ENCODE measurements around the gene PTPRN2.
"Not testable (repeated sequence)": the region's sequence is repeated elsewhere in the genome, so short reads cannot be mapped to it uniquely, and the experiment has no call there.

The PTPRN2 gene

DNA sequence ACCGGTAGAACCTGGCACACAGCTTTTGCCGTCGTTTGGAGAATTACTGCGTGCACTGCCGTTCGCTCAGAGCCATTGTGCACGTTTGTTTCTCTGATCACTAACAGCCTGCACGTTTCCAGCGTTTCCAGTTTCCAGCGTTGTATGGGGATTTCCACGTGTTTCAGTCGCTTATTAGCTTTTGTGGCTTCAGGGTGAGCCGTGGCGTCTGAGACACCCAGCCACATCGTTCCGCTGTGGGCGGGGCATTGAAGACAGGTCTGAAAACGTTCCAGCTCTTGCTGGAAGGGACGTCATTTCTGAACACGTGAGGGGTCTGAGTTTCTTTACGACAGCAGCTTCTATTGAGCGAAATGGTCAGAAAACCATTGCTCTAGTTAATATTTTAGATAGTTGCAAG is 1086.0 kb downstream of the PTPRN2 start:
- TF ChIP-seq CTCF (IDR thresholded peaks at IDR 0.05; ENCODE audit: low read depth, low read length) = no peak
- no peak overlapping the region for H3K4me3 ChIP-seq (ENCODE audit: low read depth, low read length)

GRCh38 chr7:157500989-157501540 is 1086.6 kb downstream of the PTPRN2 start:
- not testable (repeated sequence) for H3K4me3 ChIP-seq (ENCODE audit: low read depth, low read length)

GRCh38 chr7:157500171-157500960 is 1087.3 kb downstream of the PTPRN2 start:
- no peak for TF ChIP-seq CTCF (IDR thresholded peaks at IDR 0.05; ENCODE audit: low read depth, low read length)
- no peak overlapping the region for H3K4me3 ChIP-seq (ENCODE audit: low read depth, low read length)

DNA sequence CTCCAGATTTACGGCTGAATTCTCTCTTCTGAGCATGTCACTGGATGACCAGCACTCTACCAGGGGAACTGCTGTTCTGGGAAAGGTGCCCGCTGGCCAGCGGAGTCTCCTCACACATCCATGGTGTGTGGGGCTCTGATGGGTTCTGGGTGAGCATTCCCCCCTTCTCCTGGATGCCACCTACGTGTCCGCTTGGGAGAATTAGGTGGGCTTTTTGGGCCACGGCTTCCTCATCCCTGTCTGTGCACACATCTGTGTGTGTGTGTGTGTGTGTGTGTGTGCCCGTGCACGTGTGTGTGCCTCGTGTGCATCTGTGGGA is 1087.8 kb downstream of the PTPRN2 start:
- no peak for TF ChIP-seq CTCF (IDR thresholded peaks at IDR 0.05; ENCODE audit: low read depth, low read length)
- no peak overlapping the region for H3K4me3 ChIP-seq (ENCODE audit: low read depth, low read length)

GRCh38 chr7:157499121-157499834 is 1088.3 kb downstream of the PTPRN2 start:
- TF ChIP-seq CTCF (IDR thresholded peaks at IDR 0.05; ENCODE audit: low read depth, low read length) = no peak
- no peak overlapping the region for H3K4me3 ChIP-seq (ENCODE audit: low read depth, low read length)

DNA sequence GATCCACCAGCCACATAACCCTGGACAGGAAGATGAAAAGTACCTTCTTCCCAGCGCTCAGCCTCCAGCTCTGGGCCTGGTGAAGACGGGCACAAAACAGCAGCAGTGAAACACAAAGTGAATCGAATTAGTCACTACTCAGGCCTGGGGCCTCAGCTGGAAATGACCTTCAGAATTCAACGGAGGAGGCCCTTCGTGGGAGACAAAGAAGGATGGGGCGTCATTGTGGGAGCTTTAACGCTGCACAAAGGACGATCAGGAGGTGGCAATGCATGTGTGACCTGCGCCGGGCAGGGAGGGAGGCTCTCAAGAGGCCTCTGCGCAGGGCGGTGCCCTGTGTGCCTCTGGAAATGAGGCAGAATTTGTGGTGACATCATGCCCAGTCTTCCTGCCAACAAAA is 1089.0 kb downstream of the PTPRN2 start:
- no peak overlapping the region for H3K4me3 ChIP-seq (ENCODE audit: low read depth, low read length)
- TF ChIP-seq CTCF (IDR thresholded peaks at IDR 0.05; ENCODE audit: low read depth, low read length) = no peak

DNA sequence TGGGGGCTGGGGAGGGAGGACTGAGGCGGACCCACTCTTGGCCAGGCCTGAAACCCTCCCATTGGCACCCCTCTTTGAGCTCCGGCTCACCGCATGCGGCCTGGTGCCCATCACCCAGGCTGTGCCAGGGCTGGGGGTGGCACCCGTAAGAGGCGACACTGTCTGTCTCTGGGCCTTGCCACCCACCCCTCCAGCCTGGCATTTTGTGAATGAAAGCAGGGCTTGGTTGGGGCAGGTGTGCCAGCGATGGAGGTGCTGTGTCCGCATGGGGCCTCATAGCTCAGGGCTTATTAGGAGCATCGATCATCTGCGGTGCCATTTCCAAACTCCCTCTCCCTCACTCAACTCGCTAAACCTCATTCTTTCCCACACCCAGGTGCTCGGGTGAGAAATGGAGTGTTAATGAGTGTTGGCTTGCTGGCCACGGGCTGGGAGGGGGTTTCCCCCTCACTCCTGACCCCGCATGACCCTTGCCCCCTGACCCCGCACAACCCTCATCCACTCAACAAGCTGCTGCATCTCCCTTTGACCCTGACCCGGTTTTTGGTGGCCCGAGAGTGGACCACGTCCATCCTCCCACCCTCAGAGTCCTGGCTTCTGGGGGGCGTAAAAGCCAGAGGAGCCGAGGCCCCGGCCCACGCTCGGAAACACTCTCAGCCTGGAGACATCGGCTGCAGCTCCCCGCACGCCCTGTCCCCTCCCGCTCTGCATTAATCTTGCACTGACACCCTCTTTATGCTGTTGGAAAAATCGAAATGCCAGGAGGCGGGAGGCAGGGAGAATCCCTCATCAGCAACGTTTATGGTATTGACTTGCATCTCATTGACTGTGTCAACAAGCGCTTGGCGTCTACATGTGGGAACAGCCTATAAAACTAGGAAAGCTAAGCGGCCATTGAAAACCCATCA is 1089.6 kb downstream of the PTPRN2 start:
- no peak overlapping the region for H3K4me3 ChIP-seq (ENCODE audit: low read depth, low read length)
- TF ChIP-seq CTCF (IDR thresholded peaks at IDR 0.05; ENCODE audit: low read depth, low read length) = no peak

Data from WI38 (cell line).